Superior temporal gyrus (tissue), 1 donor: Measurements from ENCODE around the gene PRR33.

Experiments used
- DNase-seq: peaks from one replicate; pipeline ENCODE4 v3.0.0-alpha.2; 2016; ENCODE audit errors: extremely low spot score

Gene PRR33

GRCh38 chr11:1927848-1928469 lies 36.3 kb upstream of the PRR33 start:
- DNase-seq, result no peak

GRCh38 chr11:1927026-1927847 lies 35.5 kb upstream of the PRR33 start:
- no peak for DNase-seq

- DNase-seq, result no peak
Observed at GRCh38 chr11:1926156-1927025, 34.7 kb upstream of the PRR33 start.

- DNase-seq, result no peak
Observed at GRCh38 chr11:1925373-1926155, 33.9 kb upstream of the PRR33 start.

- no peak for DNase-seq
Observed at GRCh38 chr11:1924646-1925372, 33.1 kb upstream of the PRR33 start.

GRCh38 chr11:1924181-1924580 lies 32.5 kb upstream of the PRR33 start:
- DNase-seq, result no peak

GRCh38 chr11:1923201-1923956 lies 31.7 kb upstream of the PRR33 start:
- no peak for DNase-seq

GRCh38 chr11:1922481-1923081 lies 30.9 kb upstream of the PRR33 start:
- DNase-seq, result no peak

- no peak for DNase-seq
Observed at GRCh38 chr11:1921574-1922141, 30.0 kb upstream of the PRR33 start.

GRCh38 chr11:1920909-1921573 lies 29.3 kb upstream of the PRR33 start:
- DNase-seq, result no peak

- DNase-seq, result no peak
Observed at GRCh38 chr11:1920128-1920908, 28.6 kb upstream of the PRR33 start.

- no peak for DNase-seq
Observed at GRCh38 chr11:1919391-1920127, 27.9 kb upstream of the PRR33 start, which contains the start of gene TNNT3. Gene TNNT3 (plus strand): TSS chr11:1919703. CDS start chr11:1922875, 3,172 bp downstream.

- DNase-seq, result no peak
Observed at GRCh38 chr11:1918436-1919315, 27.0 kb upstream of the PRR33 start.

- DNase-seq, result no peak
Observed at GRCh38 chr11:1917523-1918435, 26.1 kb upstream of the PRR33 start.

GRCh38 chr11:1916986-1917522 lies 25.4 kb upstream of the PRR33 start:
- DNase-seq, result no peak
